GM18508 (cell line): ENCODE results near the gene RTKN2.

Experiments used
- ATAC-seq: cut with Tn5 transposase; IDR thresholded peaks from one replicate; pipeline ENCODE4 v1.9.1; 2021; ENCODE audit warnings: moderate number of reproducible peaks; ENCODE audit not compliant: insufficient read depth, unreplicated experiment

RTKN2 gene

GRCh38 chr10:62231371-62231770 is 37.3 kb downstream of the RTKN2 start:
- ATAC-seq = no peak

- ATAC-seq = no peak
These were observed 38.1 kb downstream of the RTKN2 start for GRCh38 chr10:62230344-62231121.

- ATAC-seq = no peak
These were observed 43.3 kb downstream of the RTKN2 start for GRCh38 chr10:62225362-62225761.

- ATAC-seq = no peak
These were observed 44.0 kb downstream of the RTKN2 start for GRCh38 chr10:62224606-62225005.

- ATAC-seq = no peak
These were observed 51.0 kb downstream of the RTKN2 start for GRCh38 chr10:62217683-62218082.

GRCh38 chr10:62214364-62214874 is 54.2 kb downstream of the RTKN2 start:
- no peak for ATAC-seq

GRCh38 chr10:62205750-62206399 is 62.8 kb downstream of the RTKN2 start:
- no peak for ATAC-seq

GRCh38 chr10:62199584-62199983 is 69.1 kb downstream of the RTKN2 start:
- ATAC-seq = peak; percentile 97

GRCh38 chr10:62196528-62196927 is 72.1 kb downstream of the RTKN2 start:
- ATAC-seq = no peak

- ATAC-seq = no peak
These were observed 73.0 kb downstream of the RTKN2 start for GRCh38 chr10:62195675-62195926.

- ATAC-seq = no peak
These were observed 73.5 kb downstream of the RTKN2 start for GRCh38 chr10:62194924-62195674.

GRCh38 chr10:62193479-62193878 is 75.2 kb downstream of the RTKN2 start:
- no peak for ATAC-seq

GRCh38 chr10:62189131-62189530 is 79.5 kb downstream of the RTKN2 start:
- no peak for ATAC-seq

GRCh38 chr10:62188021-62188616 is 80.5 kb downstream of the RTKN2 start:
- no peak for ATAC-seq

GRCh38 chr10:62186999-62187675 is 81.5 kb downstream of the RTKN2 start:
- no peak for ATAC-seq

GRCh38 chr10:62185919-62186692 is 82.5 kb downstream of the RTKN2 start:
- ATAC-seq = no peak

- no peak for ATAC-seq
These were observed 84.5 kb downstream of the RTKN2 start for GRCh38 chr10:62183857-62184795.

- peak; percentile 78 for ATAC-seq
These were observed 85.2 kb downstream of the RTKN2 start for GRCh38 chr10:62183442-62183841.

- ATAC-seq = no peak
These were observed 86.0 kb downstream of the RTKN2 start for GRCh38 chr10:62182595-62182994.
